HG03060 (cell line): ENCODE data around the gene ISYNA1.

Experiments
- ATAC-seq: cut with Tn5 transposase; IDR thresholded peaks from one replicate; pipeline ENCODE4 v1.9.1; 2021; ENCODE audit warnings: low read depth, moderate number of reproducible peaks; ENCODE audit not compliant: unreplicated experiment

ISYNA1 gene

DNA sequence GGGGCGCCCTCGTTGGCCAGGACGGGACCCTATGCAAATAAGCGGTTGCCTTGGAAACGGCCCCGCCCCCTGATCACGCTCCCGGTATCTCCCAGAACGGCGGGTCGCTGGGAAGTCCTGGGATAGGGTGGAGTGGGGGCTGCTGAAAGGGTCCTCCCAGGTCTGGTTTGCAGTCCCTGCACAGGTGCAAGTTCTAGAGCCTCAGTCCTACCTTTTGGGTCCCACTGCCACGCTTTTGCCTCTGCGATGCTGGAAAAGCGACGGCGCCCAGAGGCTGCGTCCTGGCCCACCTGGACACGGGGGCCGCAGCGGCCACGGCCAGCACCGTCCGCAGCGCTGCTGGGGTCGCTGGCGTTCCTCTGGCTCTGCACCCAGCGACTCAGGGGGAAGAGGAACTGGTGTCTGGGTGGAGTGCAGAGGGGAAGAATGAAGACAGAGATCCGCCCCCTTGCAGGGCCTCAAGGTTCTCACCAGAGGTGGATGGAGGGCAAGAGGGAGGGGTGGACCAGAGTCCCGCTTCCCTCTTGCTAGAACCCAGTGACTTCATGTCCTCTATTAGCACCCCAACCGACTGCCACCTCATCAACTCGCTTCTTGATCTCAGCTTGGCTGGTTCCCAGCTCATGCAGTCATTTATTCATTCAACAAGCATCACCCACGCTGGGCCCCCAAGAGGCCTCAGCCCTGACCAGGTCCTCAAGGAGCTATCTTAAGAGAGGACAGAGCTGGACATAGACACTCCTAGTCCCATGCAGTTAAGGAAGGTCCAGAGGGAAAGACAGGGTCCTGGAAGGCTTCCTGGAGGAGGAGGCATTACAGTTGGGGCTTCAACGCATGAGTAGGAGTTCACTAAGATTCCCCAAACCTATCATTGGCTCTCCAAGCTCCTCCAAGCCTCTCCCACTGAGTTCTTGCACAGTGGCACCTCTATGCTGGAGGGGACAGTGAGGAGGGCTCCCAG is 40.4 kb downstream of the ISYNA1 start, which contains the start of gene LRRC25:
Gene LRRC25, minus strand, starts transcription at position 381 of the 961 bp plus-strand sequence. CDS start 659 bp downstream, outside the sequence.
- ATAC-seq: no peak

DNA sequence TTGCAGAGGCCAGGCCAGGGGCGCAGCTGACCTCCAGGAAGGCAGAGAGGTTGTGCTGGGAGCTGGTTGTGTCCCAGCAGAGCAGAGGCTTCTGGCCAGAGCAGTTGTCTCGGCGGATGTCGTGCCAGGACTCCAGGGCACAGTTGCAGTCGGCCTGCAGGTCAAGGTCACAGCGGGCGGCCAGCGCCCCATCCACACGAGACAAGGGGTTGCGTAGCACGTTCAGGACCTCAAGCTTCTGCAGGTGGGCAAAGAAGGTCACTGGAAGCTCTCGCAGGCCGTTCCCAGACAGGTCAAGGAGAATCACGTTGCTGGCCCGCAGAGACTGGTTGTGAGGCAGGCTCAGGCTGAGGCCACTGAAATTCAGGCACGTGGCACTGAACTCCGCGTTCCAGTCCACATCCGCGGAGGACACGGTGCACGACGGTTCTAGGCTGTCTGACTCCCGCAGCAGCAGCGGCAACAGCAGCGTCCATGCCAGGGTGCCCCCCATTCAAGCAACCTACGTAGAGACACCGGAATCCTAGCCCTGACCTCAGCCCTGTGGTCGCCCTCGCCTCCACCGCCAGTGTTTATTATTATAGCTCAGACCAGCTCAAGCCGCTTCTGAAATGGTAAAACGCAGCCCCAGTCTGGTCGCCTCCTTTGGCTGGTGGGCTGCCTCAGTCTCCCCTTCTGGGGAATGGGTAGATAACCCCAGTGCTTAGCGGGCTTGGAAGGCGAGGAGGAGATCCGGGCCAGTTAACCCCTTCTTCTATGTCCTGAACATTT is 41.3 kb downstream of the ISYNA1 start:
- ATAC-seq: no peak

DNA sequence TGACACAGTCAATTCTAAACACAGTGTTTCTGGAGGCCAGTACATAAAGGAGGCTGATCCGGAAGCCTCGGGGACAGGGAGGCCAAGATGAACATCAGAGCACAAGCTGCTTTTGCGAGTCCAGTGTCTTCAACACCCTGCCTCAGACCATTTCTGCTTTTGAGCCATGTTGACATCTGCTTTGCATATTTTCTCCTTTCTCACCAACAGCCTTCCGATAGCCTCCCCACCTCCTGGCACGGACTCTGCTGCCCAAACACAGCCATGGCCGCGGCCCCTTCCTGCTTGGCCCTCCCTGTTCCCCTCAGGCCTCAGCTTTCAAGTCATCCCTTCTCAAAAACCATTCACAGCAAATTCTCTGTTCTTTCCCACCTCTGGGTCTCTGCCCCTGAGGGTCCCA is 44.1 kb downstream of the ISYNA1 start:
- no peak for ATAC-seq

DNA sequence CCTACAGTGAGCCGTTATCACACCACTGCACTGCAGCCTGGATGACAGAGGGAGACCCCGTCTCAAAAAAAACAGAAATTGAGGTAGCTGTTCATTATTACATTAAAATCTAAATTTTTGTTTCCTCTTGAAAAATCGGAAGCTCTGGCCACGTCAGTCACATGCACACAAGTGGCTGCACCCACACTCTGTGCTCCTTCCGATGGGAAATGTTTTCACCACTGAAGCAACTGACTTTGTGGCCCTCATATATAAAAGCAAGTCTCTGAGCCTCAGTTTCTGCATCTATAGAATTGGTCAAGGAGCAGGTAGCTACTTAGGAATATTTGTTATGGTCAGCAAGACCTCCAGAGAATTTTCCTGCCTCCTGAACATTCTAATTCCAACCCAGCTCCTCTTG is 45.0 kb downstream of the ISYNA1 start:
- no peak for ATAC-seq

DNA sequence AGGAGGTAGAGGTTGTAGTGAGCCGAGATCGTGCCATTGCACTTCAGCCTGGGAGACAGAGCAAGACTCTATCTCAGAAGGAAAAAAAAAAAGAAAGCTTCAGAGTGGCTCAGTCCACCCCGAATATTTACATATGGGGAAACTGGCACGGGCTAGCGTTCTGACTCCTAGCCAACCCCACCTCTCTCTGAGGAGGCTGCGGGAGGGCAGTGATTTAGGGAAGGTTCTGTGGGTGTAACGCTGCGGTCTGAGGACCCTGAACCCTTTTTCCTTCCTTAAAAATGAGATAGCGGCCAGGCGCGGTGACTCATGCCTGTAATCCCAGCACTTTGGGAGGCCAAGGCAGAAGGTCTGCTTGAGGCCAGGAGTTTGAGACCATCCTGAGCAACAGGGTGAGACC is 45.5 kb downstream of the ISYNA1 start:
- ATAC-seq: no peak

DNA sequence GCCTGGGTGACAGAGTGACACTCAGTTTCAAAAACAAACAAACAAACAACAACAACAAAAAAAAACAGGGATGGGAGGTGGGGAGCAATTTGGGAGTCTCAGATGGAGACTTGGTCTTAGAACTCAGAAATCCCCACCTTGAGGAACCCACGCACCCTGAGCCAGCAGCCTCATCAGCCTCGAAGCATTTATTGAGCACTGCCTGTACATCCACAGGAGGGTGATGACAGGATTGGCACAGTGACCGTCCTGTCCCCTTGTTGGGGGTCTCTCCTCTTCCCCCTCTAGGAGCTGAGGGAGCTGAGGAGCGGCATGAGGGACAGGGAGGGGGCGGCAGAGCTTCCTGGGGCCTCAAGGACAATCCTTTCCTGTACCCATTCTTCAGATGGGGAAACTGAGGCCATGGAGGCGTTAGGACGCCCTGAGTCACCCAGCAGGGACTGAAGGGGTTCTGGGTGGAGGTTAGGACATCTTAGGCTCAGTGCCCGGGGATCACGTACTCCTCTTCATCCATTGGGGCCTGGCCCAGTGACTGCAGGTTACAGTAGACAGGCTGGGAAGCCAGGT is 46.3 kb downstream of the ISYNA1 start:
- ATAC-seq: no peak

DNA sequence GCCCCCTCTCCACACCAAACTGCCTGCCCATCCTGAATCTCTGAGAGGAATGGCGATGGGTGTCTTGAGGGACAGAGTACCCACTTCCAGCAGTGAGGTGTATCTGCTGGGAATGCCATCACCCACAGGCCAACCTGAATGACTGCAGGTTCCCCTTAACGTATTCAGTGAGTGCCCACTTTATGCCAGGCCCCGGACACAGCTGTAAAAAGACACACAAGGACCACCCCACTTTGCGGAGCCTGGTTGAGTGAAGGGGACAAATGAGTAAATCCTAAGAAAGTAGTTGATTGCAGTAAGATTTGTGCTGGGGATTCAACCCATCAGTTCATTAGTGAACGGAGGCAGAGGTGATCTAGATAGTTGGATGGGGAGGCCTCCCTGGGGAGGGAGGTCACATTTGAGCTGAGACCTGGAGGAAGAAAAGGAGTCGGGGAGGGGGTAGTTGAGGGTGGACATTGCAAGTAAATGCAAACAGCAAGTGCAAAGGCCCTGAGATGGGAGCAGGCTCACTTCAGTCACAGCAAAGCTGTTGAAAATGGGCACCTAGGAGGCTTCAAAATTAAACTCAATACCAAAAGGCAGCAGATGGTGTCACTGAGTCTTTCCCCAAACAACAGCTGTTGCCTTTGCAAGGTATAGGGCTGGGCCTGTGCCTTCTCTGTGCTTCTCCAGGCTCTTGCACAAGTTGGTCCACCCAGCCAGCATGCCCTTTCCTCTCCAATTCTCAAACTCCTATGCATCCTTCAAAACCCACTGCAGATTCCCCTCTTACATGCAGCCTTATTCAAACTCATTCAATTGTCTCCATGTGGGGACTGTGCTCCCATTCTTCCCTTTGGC is 47.6 kb downstream of the ISYNA1 start:
- ATAC-seq: no peak

DNA sequence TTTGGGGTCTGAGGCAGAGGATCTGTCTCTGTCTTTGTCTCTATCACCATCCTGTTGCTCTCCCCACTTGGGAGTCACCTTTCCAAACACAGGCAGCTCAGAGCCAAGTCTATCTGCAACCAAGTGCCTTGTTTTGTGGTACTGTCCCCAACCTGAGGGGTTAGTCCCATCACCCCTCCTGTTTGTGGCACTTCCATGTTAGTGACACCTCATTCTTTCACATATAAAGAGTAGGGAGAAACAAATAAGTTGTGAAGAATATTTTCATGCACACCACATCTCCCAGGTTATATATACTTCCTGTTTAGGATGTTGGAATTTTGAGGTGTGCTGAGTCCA is 48.2 kb downstream of the ISYNA1 start:
- ATAC-seq: no peak

DNA sequence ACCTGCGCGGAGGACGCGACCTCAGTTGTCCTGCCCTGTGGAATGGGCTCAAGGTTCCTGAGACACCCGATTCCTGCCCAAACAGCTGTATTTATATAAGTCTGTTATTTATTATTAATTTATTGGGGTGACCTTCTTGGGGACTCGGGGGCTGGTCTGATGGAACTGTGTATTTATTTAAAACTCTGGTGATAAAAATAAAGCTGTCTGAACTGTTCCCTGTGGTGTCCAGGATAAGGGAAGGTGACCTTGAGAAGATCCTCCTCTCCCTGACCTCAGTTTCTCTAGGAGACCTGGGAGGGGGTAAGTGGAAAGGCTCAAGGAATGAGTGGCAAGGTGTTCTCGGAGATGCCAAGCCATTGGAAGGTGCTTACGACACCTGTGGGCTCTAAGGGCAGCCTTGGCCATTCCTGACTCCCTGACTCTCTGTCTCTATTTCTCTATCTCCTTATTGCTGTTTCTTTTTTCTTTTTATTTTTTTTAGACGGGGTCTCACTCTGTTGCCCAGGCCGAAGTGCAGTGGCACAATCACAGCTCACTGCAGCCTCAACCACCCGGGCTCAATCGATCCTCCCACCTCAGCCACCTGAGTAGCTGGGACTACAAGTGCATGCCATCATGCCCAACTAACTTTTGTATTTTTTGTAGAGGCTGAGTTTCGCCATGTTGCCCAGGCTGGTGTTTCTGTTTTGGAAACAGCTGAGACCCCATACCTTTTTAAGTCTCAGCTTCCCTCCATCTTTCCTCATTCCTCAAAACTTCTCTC is 48.8 kb downstream of the ISYNA1 start:
- no peak for ATAC-seq

DNA sequence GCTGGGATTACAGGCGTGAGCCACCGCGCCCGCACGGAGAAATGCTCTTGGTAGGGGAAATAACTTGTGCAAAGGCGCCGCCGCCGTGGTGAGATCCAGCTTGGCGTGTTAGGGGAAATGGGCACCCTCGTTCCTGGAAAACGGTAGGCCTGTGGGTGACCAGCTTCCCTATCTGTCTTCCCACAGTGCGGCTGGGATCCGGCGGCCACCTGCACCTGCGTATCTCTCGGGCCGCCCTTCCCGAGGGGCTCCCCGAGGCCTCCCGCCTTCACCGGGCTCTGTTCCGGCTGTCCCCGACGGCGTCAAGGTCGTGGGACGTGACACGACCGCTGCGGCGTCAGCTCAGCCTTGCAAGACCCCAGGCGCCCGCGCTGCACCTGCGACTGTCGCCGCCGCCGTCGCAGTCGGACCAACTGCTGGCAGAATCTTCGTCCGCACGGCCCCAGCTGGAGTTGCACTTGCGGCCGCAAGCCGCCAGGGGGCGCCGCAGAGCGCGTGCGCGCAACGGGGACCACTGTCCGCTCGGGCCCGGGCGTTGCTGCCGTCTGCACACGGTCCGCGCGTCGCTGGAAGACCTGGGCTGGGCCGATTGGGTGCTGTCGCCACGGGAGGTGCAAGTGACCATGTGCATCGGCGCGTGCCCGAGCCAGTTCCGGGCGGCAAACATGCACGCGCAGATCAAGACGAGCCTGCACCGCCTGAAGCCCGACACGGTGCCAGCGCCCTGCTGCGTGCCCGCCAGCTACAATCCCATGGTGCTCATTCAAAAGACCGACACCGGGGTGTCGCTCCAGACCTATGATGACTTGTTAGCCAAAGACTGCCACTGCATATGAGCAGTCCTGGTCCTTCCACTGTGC is 49.6 kb downstream of the ISYNA1 start:
- ATAC-seq: no peak

DNA sequence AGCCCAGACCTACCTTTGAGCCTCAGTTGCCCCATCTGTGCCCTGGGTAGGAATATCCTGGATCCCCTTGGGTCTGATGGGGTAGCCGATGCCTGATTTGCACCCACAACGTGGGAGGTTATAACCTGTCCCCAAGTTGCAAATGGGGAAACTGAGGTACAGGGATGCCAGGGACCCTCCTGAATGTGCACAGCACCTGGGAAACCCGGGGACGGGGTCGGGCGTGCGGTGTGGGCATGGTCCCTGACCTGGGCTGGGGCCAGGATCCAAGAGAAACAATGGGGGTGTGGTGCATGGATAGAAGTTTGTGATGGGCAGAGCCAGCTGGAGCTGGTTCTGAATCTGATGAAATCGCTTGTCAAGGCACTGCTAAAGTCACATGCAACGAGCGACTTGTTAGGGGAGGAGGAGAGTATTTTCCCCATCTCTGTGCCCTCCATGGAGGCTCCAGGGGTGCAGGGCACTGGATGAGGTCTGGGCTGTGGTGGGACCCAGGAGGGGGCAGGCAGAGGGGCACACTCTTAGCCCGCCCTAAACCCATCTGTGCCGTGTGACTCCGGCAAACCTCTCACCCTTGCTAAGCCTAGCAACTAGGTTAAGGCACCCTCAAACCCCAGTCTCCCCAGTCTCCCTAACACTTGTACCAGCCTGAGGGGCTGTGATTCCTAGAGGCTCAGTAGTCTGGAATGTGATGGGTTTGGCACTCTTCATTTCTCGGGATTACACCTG is 51.2 kb downstream of the ISYNA1 start:
- ATAC-seq: no peak

DNA sequence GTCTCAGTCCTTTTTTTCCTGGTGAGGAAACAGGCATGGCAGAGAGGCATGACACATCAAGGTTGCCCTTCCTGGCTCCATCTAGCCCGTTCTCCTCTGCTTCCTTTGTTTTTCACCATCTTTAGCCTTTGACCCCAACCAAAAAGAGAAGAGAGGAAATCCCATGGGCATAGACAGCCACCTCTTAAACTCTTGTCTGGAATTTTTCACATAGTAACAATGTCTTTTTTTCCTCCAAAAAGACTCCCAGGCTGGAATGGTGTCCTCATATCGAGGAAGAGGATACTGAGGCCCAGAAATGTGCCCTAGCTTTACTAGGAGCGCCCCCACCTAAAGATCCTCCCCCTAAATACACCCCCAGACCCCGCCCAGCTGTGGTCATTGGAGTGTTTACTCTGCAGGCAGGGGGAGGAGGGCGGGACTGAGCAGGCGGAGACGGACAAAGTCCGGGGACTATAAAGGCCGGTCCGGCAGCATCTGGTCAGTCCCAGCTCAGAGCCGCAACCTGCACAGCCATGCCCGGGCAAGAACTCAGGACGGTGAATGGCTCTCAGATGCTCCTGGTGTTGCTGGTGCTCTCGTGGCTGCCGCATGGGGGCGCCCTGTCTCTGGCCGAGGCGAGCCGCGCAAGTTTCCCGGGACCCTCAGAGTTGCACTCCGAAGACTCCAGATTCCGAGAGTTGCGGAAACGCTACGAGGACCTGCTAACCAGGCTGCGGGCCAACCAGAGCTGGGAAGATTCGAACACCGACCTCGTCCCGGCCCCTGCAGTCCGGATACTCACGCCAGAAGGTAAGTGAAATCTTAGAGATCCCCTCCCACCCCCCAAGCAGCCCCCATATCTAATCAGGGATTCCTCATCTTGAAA is 52.0 kb downstream of the ISYNA1 start, which contains the start of gene GDF15:
Gene GDF15, plus strand, starts transcription at position 484 of the 868 bp plus-strand sequence. Its CDS starts 32 bp downstream, at position 516.
- no peak for ATAC-seq

DNA sequence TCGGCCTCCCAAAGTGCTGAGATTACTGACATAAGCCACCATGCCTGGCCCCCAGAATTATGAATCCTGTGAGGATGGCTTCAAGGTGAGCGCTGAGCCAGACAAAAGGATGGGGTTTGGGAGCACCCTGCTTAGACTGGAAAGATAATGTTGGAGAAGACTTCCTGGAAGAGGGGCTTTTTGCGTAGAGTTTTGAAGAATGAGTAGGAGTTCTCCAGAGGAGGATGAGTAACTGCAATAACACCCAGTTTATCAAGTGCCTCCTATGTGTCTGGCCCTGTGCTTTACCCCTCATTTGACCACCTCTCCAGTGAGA is 52.6 kb downstream of the ISYNA1 start:
- no peak for ATAC-seq

DNA sequence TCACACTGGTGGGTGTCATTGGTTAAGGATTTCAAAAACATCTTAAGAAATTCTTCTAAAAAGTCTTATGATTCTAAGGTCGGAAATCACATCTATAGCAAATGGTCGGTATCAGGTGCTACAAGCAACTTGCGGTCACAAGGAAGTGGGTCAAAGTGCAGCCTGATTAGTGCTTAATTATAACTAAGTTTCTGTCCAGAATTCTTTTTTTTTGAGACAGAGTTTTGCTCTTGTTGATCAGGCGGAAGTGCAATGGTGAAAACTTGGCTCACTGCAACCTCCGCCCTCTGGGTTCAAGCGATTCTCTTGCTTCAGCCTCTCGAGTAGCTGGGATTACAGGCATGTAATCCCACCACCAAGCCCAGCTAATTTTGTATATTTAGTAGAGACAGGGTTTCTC is 53.2 kb downstream of the ISYNA1 start:
- no peak for ATAC-seq
